Upper lobe of left lung (tissue), 6 donors: ENCODE results near the gene PALLD. TPM values are rescaled to one million over a fixed set of nuclear protein-coding genes. Genes with fewer than 3 reads are reported as not detected.

Experiments
- ATAC-seq, 2 donors: fragments of 200-7000 bp; cut with Tn5 transposase; one replicate each; pipeline ENCODE4 v1.9.1; 2022; ENCODE audit warnings: mild to moderate bottlenecking in 2 of 2, moderate library complexity in 2 of 2; ENCODE audit not compliant: low FRiP score in 2 of 2
- DNase-seq, 2 donors: peaks; one replicate each; pipeline ENCODE4 v3.0.0-alpha.2; 2019 to 2020
- H3K27ac ChIP-seq, 4 donors: fragments of 200-600 bp; sonication (generic); one replicate each; pipeline ENCODE4 v1.5.1; 2016 to 2019
- H3K27me3 ChIP-seq, 4 donors: fragments of 200-600 bp; sonication (generic); one replicate each; pipeline ENCODE4 v1.5.1; 2017 to 2019
- H3K36me3 ChIP-seq, 4 donors: fragments of 200-600 bp; sonication (generic); one replicate each; pipeline ENCODE4 v1.5.1; 2016 to 2019
- H3K4me1 ChIP-seq, 4 donors: fragments of 200-600 bp; sonication (generic); one replicate each; pipeline ENCODE4 v1.5.1; 2018 to 2019
- H3K4me3 ChIP-seq, 4 donors: fragments of 200-600 bp; sonication (generic); one replicate each; pipeline ENCODE4 v1.5.1; 2017 to 2019; ENCODE audit warnings: mild to moderate bottlenecking in 2 of 4, moderate library complexity in 1 of 4
- H3K9me3 ChIP-seq, 4 donors: fragments of 200-600 bp; sonication (generic); one replicate each; pipeline ENCODE4 v1.5.1; 2018 to 2019
- EP300 ChIP-seq, 4 donors: sonication (generic); formaldehyde crosslinking; IDR thresholded peaks; one replicate each; pipeline ENCODE4 v1.5.1; 2017; ENCODE audit warnings: antibody characterized with exemption in 4 of 4, control low read depth in 2 of 4
- POLR2A ChIP-seq, 4 donors: fragments of 450-650 bp; IDR thresholded peaks; one replicate each; pipeline ENCODE4 v1.5.1; 2016 to 2017; ENCODE audit warnings: antibody characterized with exemption in 4 of 4, mild to moderate bottlenecking in 2 of 4
- POLR2AphosphoS5 ChIP-seq, 2 donors: sonication (generic); formaldehyde crosslinking; IDR thresholded peaks; one replicate each; pipeline ENCODE4 v1.5.1; 2017; ENCODE audit warnings: antibody characterized with exemption in 2 of 2
- WGBS, 2 donors: methylation state at CpG; one replicate each; pipeline ENCODE4 v1.1.5; 2017 to 2018; 5-methylcytosine and 5-hydroxymethylcytosine counted together
- total RNA-seq, 6 donors: library from RNA; depleted of rRNA in 4 of 6; stranded (reverse); fragments of >200 nt in 4 of 6; gene quantifications; one replicate each; pipeline versions ENCODE4 v1.1.0 to v1.2.1, GENCODE V29; 2016 to 2021
- TF ChIP-seq, protein P1 (sequence below), 6 experiments: fragments of 450-650 bp in 4 of 6; fragments of 200-600 bp in 2 of 6; sonication (generic) in 2 of 6; IDR thresholded peaks; one replicate each; pipeline ENCODE4 v1.5.1; 2016 to 2019; ENCODE audit warnings: antibody characterized with exemption in 6 of 6
- donor health status: DM: no; HTN: no; CAD: no; lungs with moderate emphysema.
- donor health status: DM: no; HTN: yes; CAD: no; lungs with severe emphysema.

The PALLD gene
- total RNA-seq, 6 donors from 2014 or later: 63.9 to 175 (median 134) TPM

DNA sequence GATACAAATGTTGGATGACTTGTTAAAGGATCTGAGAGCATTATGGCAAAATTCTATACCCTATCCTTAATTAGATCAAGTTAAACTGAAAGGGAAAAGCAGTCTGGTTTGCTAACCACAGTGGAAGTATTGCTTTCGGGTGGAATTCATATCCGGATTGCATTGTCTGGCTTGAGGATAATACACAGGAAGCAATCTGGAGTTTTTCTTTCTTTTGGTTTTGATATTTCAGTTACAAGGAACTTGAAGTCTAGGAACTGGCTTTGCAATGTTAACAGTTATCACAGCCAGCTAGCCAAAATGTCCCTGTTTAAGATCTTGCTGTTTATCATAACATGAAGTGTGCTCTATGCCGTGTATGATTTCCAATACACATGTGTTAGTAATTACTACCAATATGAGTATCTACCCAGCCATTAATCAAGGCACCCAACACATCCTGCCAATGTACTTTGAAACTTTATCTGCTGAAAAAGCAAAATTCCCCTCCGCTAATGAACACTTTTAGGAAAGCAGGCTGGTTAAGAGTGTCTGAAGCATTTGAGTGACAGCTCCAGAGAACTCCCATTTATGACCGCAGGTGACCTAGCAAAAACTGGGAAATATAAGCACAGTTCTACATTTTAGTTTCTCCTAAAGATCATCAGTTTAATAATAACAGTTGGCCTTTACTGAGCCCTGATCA is 146.4 kb downstream of the PALLD start:
- 48 to 54% methylated on average over 5 of the region's 5 CpGs for WGBS, 2 donors
- Histone ChIP-seq H3K27ac (peak overlapping the region in 2 of 4 donors; percentile 1 to 64), H3K4me1 (no peaks in the 10 kb centered on the region)

DNA sequence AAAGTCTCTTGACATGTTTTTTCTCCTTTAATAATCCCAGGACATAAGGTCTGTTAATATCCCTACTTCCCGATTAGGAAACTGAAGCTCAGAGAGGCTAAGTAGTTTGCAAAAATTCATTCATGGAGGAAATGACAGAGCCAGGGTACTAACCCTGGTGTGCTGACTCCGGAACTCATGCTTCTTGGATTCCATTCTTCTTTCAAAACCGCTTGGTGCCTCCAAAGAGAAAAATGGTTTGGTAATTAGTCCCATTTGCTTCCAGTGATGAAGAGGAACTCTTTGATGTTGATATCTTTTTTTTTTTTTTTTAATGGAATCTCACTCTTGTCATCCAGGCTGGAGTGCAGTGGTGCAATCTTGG is 146.9 kb downstream of the PALLD start:
- H3K4me1 ChIP-seq: no peaks in the 10 kb centered on the region
- no peak overlapping the region for H3K27ac ChIP-seq
- 93 to 95% methylated on average over 3 of the region's 3 CpGs for WGBS, 2 donors
- no peaks in the 10 kb centered on the region for H3K9me3 ChIP-seq
- no peak overlapping the region for H3K4me3 ChIP-seq
- no peak for TF ChIP-seq POLR2AphosphoS5 (IDR thresholded peaks at IDR 0.05)
- no peak for TF ChIP-seq POLR2A (IDR thresholded peaks at IDR 0.05)
- TF ChIP-seq EP300 (IDR thresholded peaks at IDR 0.05): no peak
- TF ChIP-seq, protein P1, sequence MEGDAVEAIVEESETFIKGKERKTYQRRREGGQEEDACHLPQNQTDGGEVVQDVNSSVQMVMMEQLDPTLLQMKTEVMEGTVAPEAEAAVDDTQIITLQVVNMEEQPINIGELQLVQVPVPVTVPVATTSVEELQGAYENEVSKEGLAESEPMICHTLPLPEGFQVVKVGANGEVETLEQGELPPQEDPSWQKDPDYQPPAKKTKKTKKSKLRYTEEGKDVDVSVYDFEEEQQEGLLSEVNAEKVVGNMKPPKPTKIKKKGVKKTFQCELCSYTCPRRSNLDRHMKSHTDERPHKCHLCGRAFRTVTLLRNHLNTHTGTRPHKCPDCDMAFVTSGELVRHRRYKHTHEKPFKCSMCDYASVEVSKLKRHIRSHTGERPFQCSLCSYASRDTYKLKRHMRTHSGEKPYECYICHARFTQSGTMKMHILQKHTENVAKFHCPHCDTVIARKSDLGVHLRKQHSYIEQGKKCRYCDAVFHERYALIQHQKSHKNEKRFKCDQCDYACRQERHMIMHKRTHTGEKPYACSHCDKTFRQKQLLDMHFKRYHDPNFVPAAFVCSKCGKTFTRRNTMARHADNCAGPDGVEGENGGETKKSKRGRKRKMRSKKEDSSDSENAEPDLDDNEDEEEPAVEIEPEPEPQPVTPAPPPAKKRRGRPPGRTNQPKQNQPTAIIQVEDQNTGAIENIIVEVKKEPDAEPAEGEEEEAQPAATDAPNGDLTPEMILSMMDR (IDR thresholded peaks at IDR 0.05): no peak
- H3K27me3 ChIP-seq: no peaks in the 10 kb centered on the region
- no peaks in the 10 kb centered on the region for H3K36me3 ChIP-seq
- no peak for DNase-seq
- no peak for ATAC-seq

More for the DNA sequence above, 146.4 kb downstream of the PALLD start:
- Histone ChIP-seq H3K9me3 (no peaks in the 10 kb centered on the region), H3K27me3 (no peaks in the 10 kb centered on the region), H3K36me3 (no peaks in the 10 kb centered on the region), H3K4me3 (no peak overlapping the region)
- no peak for TF ChIP-seq POLR2AphosphoS5 (IDR thresholded peaks at IDR 0.05)
- TF ChIP-seq EP300 (IDR thresholded peaks at IDR 0.05): no peak
- no peak for TF ChIP-seq POLR2A (IDR thresholded peaks at IDR 0.05)
- TF ChIP-seq, protein P1 (IDR thresholded peaks at IDR 0.05): no peak
- DNase-seq: no peak
- ATAC-seq: no peak

DNA sequence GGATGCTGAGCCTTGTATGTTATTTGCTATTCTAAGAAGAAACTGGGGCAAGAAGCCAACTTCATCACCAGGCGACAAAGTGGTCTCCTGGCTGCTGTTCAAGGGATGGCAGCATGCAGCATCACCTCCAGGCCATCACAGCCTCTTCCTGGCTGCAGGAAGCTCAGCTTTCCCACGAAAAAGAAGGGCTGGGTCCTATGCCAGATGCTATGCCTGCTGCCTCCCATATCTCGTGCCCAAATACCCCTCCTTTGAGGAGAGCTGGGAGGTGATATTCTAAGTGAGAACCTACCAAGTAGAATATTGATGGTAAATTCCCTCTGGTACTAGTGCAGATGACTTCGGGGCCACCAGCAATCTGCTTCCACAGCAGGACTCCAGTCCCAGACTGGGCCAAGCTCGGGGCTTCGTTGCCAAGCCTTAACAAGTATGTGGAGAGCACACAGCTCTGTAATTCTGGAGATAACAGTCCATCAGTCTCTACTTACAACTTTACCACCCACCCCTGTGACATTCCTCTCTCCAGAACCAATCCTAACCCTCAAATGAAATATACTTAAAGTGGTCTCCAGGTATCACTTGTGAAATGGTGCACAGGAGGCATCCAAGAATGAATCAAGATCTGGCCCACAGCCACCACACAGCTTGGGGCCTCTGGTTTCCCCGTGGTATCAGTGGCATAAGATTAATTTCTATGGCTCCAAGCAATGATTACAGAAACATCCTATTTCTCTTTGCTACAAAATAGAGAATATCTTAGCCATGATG is 149.3 kb downstream of the PALLD start:
- Histone ChIP-seq H3K4me1 (no peaks in the 10 kb centered on the region), H3K36me3 (no peaks in the 10 kb centered on the region), H3K27me3 (no peaks in the 10 kb centered on the region), H3K9me3 (no peaks in the 10 kb centered on the region), H3K27ac (no peak overlapping the region), H3K4me3 (no peak overlapping the region)
- no peak for TF ChIP-seq POLR2A (IDR thresholded peaks at IDR 0.05)
- TF ChIP-seq, protein P1 (IDR thresholded peaks at IDR 0.05): no peak
- no peak for TF ChIP-seq POLR2AphosphoS5 (IDR thresholded peaks at IDR 0.05)
- no peak for TF ChIP-seq EP300 (IDR thresholded peaks at IDR 0.05)
- no peak for DNase-seq
- WGBS, 2 donors: 62 to 77% methylated on average over 6 to 7 of the region's 7 CpGs
- no peak for ATAC-seq

DNA sequence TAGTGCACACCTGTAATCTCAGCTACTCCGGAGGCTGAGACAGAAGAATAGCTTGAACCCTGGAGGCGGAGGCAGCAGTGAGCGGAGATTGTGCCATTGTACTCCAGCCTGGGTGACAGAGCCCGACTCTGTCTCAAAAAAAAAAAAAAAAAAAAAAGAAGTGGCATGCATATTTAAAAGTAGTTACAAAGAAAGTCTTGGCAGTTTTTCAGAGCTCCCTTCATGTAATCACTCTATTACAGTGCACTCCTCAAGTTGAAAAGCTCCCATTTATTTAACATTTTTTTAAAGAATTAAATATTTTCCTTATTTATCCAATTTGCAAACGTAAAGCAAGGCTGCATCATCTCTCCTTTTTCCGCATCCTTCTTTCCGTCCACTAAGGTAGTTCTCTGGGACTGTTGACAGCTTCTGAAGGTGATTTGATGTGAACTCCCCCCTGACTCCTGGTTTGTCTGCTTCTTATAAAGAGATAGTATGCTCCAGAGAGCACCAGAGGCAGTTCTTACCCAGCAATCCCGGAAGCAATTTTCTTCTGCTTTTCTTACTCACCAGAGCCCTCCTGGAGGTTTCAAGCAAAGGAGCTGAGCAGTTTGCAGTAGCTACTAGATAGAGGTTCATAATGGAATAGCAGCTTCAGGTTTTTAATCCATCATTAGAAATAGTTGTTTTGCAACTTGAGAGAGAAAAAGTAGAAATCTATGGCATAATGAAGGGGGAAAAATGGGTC is 151.0 kb downstream of the PALLD start:
- Histone ChIP-seq H3K9me3 (no peaks in the 10 kb centered on the region), H3K4me1 (no peaks in the 10 kb centered on the region), H3K4me3 (no peak overlapping the region), H3K27me3 (no peaks in the 10 kb centered on the region), H3K36me3 (no peaks in the 10 kb centered on the region), H3K27ac (no peak overlapping the region)
- WGBS, 2 donors: 79 to 81% methylated on average over 8 of the region's 8 CpGs
- no peak for ATAC-seq
- TF ChIP-seq EP300 (IDR thresholded peaks at IDR 0.05) (no peak), POLR2AphosphoS5 (IDR thresholded peaks at IDR 0.05) (no peak), POLR2A (IDR thresholded peaks at IDR 0.05) (no peak)
- TF ChIP-seq, protein P1 (IDR thresholded peaks at IDR 0.05): no peak
- no peak for DNase-seq
